Breast epithelium (tissue), 4 donors: ENCODE measurements around the gene ITGA8. TPM values are rescaled to one million over a fixed set of nuclear protein-coding genes. Genes with fewer than 3 reads are reported as not detected.
A peak's percentile ranks its signal among the peaks of the same experiment; 100 is the strongest.

Source experiments
- DNase-seq, 2 donors: peaks; one replicate each; pipeline ENCODE4 v3.0.0-alpha.2; 2019; ENCODE audit warnings: low spot score in 2 of 2
- H3K27ac ChIP-seq, 2 donors: fragments of 200-600 bp; sonication (generic) in 1 of 2; one replicate each; pipeline ENCODE4 v1.5.1; 2016 to 2019; ENCODE audit warnings: mild to moderate bottlenecking in 1 of 2
- H3K27me3 ChIP-seq, 2 donors: fragments of 200-600 bp; sonication (generic) in 1 of 2; one replicate each; pipeline versions ENCODE4 v1.5.1 to v1.6.0; 2017 to 2019; ENCODE audit warnings: control low read depth in 1 of 2, mild to moderate bottlenecking in 1 of 2
- H3K36me3 ChIP-seq: fragments of 200-600 bp; one replicate; pipeline ENCODE4 v1.5.1; 2019
- H3K4me1 ChIP-seq, 2 donors: fragments of 200-600 bp; sonication (generic); one replicate each; pipeline ENCODE4 v1.5.1; 2016 to 2019; ENCODE audit warnings: control low read depth in 1 of 2
- H3K4me3 ChIP-seq, 3 donors: fragments of 200-600 bp; sonication (generic); 1 replicate in 2 of 3; 2 replicates in 1 of 3; pipeline ENCODE4 v1.5.1; 2016 to 2019; ENCODE audit warnings: mild to moderate bottlenecking in 3 of 3, moderate library complexity in 2 of 3
- H3K9me3 ChIP-seq, 2 donors: fragments of 200-600 bp; sonication (generic) in 1 of 2; one replicate each; pipeline ENCODE4 v1.5.1; 2016 to 2019; ENCODE audit warnings: control low read depth in 1 of 2
- CTCF ChIP-seq, 3 donors: fragments of 450-650 bp; IDR thresholded peaks; one replicate each; pipeline ENCODE4 v1.5.1; 2016 to 2017; ENCODE audit warnings: antibody characterized with exemption in 3 of 3, mild to moderate bottlenecking in 3 of 3, moderate library complexity in 3 of 3
- POLR2A ChIP-seq: fragments of 450-650 bp; IDR thresholded peaks from one replicate; pipeline ENCODE4 v1.6.1; 2016; ENCODE audit warnings: antibody characterized with exemption, mild to moderate bottlenecking, moderate library complexity
- POLR2AphosphoS5 ChIP-seq, 3 donors: sonication (generic); formaldehyde crosslinking; IDR thresholded peaks; one replicate each; pipeline ENCODE4 v1.6.1; 2017; ENCODE audit warnings: antibody characterized with exemption in 3 of 3
- intact Hi-C: fragments of 100-400 bp; cut with DNase I; formaldehyde crosslinking; loops from one replicate; pipeline ENCODE4 v1.15.1; 2023; ENCODE audit warnings: low total_unique reads
- total RNA-seq, 3 donors: library from RNA; depleted of rRNA; stranded (reverse); fragments of >200 nt; gene quantifications; one replicate each; pipeline ENCODE4 v1.1.0, GENCODE V29; 2016

ITGA8 gene
- total RNA-seq, 3 donors from 2014 or later: 2.0 to 2.9 (median 2.6) TPM

GRCh38 chr10:15515202-15515601, 204.5 kb downstream of the ITGA8 start:
- H3K27me3 ChIP-seq: no peaks in the 10 kb centered on the region
- no peaks in the 10 kb centered on the region for H3K4me1 ChIP-seq
- no peaks in the 10 kb centered on the region for H3K9me3 ChIP-seq
- no peaks in the 10 kb centered on the region for H3K36me3 ChIP-seq
- no peak overlapping the region for H3K27ac ChIP-seq
- intact Hi-C loops: no loop called here
- no peak overlapping the region for H3K4me3 ChIP-seq
- TF ChIP-seq CTCF (IDR thresholded peaks at IDR 0.05) (no peak), POLR2AphosphoS5 (IDR thresholded peaks at IDR 0.05) (peak in 1 of 3 donors; percentile 17)
- peak in 1 of 2 donors; percentile 78 for DNase-seq

- TF ChIP-seq POLR2A (no peak), CTCF (IDR thresholded peaks at IDR 0.05) (no peak), POLR2AphosphoS5 (IDR thresholded peaks at IDR 0.05) (no peak)
- H3K27me3 ChIP-seq: no peaks in the 10 kb centered on the region
- H3K4me1 ChIP-seq: no peaks in the 10 kb centered on the region
- no peak for DNase-seq
- H3K4me3 ChIP-seq: no peak overlapping the region
- no peaks in the 10 kb centered on the region for H3K9me3 ChIP-seq
- no peak overlapping the region for H3K27ac ChIP-seq
- H3K36me3 ChIP-seq: no peaks in the 10 kb centered on the region
- intact Hi-C loops: no loop called here
Observed at GRCh38 chr10:15510963-15511362, 208.8 kb downstream of the ITGA8 start.

- Histone ChIP-seq H3K4me3 (no peak overlapping the region), H3K27me3 (no peaks in the 10 kb centered on the region), H3K9me3 (no peaks in the 10 kb centered on the region), H3K27ac (no peak overlapping the region), H3K36me3 (no peaks in the 10 kb centered on the region), H3K4me1 (no peaks in the 10 kb centered on the region)
- TF ChIP-seq CTCF (IDR thresholded peaks at IDR 0.05): no peak
- TF ChIP-seq POLR2AphosphoS5 (IDR thresholded peaks at IDR 0.05): no peak
- no peak for TF ChIP-seq POLR2A
- intact Hi-C loops: no loop called here
- DNase-seq: no peak
Observed at GRCh38 chr10:15505329-15505728, 214.4 kb downstream of the ITGA8 start.

GRCh38 chr10:15504101-15504840, 215.5 kb downstream of the ITGA8 start:
- no peak for DNase-seq
- intact Hi-C loops: no loop called here
- Histone ChIP-seq H3K4me1 (no peaks in the 10 kb centered on the region), H3K4me3 (peak overlapping the region in 1 of 3 donors; percentile 15), H3K27me3 (no peaks in the 10 kb centered on the region), H3K36me3 (no peaks in the 10 kb centered on the region), H3K9me3 (peaks cover 0 to 4% of the 10 kb centered on the region in 2 donors), H3K27ac (peak overlapping the region in 1 of 2 donors; percentile 25)
- TF ChIP-seq CTCF (IDR thresholded peaks at IDR 0.05): no peak
- no peak for TF ChIP-seq POLR2AphosphoS5 (IDR thresholded peaks at IDR 0.05)
- no peak for TF ChIP-seq POLR2A

GRCh38 chr10:15494850-15495506, 224.7 kb downstream of the ITGA8 start:
- H3K4me1 ChIP-seq: no peaks in the 10 kb centered on the region
- no peaks in the 10 kb centered on the region for H3K27me3 ChIP-seq
- DNase-seq: no peak
- no peak overlapping the region for H3K4me3 ChIP-seq
- intact Hi-C loops: no loop called here
- H3K36me3 ChIP-seq: no peaks in the 10 kb centered on the region
- TF ChIP-seq POLR2A: no peak
- TF ChIP-seq POLR2AphosphoS5 (IDR thresholded peaks at IDR 0.05): no peak
- TF ChIP-seq CTCF (IDR thresholded peaks at IDR 0.05): no peak
- peaks cover 0 to 7% of the 10 kb centered on the region in 2 donors for H3K9me3 ChIP-seq
- no peak overlapping the region for H3K27ac ChIP-seq
